Hypothalamus (tissue), 51 donors: Measurements from ENCODE around the gene KRTAP29-1.
"Not testable (repeated sequence)": the region's sequence is repeated elsewhere in the genome, so short reads cannot be mapped to it uniquely, and the experiment has no call there.

ENCODE experiments used
- DNase-seq, 51 donors: peaks; one replicate each; lab custom pipeline; 2025; lab: John Stamatoyannopoulos, UW

Gene KRTAP29-1, protein sequence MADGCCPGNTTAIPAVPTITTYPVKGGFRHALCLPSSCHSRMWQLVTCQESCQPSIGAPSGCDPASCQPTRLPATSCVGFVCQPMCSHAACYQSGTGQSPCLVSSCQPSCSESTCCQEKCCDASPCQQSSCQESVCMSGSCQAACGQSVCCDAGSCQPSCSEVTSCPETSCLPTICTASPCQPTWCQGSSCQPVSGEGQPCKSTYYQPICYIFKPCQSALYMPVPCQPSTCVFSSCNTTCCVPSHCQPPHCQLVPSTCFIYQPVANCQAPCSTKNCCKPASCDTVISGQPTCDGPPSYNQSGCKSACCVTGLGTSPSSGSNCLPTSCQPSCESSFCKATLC

DNA sequence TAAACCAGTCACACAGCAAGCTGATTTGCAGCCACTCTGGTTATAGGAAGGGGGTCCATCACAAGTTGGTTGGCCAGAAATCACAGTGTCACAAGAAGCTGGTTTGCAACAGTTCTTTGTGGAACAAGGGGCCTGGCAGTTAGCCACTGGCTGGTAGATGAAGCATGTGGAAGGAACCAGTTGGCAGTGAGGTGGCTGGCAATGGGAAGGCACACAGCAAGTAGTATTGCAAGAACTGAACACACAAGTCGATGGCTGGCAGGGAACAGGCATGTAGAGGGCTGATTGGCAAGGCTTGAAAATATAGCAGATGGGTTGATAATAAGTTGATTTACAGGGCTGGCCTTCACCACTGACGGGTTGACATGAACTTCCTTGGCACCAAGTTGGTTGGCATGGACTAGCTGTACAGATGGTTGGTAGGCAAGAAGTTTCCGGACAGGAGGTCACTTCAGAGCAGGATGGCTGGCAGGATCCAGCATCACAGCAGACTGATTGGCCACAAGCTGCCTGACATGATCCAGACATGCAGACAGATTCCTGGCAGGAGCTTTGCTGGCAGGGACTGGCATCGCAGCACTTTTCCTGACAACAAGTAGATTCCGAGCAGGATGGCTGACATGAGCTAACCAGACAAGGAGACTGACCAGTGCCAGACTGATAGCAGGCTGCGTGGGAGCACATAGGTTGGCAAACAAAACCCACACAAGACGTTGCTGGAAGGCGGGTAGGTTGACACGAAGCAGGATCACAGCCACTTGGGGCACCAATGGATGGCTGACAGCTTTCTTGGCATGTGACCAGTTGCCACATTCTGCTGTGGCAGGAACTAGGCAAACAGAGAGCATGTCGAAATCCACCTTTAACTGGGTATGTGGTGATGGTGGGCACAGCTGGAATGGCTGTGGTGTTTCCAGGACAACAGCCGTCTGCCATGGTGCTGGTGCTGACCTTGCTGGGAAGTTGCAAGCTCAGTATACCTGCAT lies at the start of gene KRTAP29-1:
Gene KRTAP29-1, minus strand, starts transcription at position 936 of the 986 bp plus-strand sequence. Its CDS starts 0 bp downstream, at position 936.
- DNase-seq: no peak

- no peak for DNase-seq
These were observed 48.5 kb upstream of the KRTAP29-1 start for GRCh38 chr17:41351177-41351576.

- DNase-seq: not testable (repeated sequence)
These were observed 47.8 kb upstream of the KRTAP29-1 start, which contains the start of gene KRT33A for GRCh38 chr17:41350381-41350878. KRT33A (minus strand) TSS chr17:41350828; CDS start chr17:41350767, 61 bp downstream.

DNA sequence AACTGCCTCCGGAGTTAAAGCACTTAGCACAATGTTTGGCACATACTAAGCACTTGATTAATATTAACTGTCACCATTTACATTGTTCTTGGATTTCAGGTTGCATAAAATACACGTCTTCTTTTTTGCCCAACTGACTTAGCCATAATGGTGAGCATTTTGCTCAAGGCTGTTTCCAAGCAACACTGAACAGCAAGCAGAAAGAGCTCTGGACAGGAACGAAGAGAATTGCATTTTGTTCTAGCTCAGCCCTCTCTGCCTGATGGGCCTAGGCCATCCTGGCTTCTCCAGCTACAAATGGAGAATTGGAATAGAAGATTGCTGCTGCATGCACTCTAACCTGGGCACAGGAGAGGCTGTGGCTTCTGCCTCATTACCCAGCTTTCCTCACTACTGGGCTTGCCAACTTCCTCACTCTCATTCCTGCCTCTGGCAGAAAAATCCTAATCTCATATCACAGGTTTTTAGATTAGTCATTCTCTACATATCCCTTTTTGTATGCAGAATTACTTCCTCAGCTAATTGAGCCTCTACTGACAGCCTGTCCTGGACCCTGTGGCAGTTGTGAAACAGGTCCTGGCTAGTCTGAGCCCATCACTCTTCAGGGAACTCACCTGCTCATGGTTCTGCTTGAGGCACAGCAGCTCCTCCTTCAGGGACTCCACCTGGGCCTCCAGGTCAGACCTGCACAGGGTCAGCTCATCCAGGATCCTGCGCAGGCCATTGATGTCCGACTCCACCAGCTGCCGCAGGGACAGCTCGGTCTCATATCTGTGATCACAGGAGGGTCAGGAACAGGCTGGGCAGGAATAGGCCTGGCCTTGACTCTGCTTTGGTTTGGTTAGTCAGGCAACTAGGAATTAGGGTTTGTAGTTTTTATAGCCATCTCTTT lies 45.5 kb upstream of the KRTAP29-1 start:
- DNase-seq: peak in 1 of 51 donors; percentile 35

DNA sequence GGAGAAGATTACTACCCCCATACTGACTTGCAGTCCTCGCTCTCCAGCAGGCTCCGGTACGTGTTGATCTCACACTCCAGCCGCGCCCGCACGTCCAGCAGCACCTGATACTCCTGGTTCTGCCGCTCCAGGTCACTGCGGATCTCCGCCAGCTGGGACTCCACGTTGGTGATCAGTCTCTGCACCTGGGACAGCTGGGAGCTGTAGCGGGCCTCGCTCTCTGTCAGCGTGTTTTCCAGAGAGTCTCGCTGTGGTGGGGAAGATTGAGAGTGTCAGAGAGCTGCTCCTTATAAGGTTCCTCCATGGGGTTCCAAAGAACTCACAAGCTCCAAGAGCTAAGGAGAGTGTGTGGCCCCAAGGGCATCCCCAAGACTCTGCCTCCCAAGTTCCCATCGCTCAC lies 43.8 kb upstream of the KRTAP29-1 start:
- not testable (repeated sequence) for DNase-seq

DNA sequence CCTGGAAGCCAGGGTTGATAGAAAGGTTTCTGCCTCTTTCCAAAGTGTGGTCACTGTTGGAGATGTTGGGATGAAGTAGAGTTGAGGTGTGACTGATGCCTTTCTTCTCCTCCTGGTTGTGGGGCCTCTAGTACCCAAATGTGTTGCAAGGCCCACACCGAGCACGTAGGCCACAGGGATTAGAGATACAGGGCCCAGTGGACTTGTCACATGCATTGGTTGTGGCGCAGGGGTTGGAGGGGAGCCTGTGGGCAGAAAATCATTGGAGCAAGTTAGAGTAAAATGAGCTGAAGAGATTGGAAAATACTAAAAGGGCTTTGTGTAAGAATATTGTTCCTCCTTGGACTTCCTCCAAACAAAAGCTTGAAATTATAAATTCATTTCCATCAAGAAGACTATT lies 43.3 kb upstream of the KRTAP29-1 start:
- DNase-seq: no peak

DNA sequence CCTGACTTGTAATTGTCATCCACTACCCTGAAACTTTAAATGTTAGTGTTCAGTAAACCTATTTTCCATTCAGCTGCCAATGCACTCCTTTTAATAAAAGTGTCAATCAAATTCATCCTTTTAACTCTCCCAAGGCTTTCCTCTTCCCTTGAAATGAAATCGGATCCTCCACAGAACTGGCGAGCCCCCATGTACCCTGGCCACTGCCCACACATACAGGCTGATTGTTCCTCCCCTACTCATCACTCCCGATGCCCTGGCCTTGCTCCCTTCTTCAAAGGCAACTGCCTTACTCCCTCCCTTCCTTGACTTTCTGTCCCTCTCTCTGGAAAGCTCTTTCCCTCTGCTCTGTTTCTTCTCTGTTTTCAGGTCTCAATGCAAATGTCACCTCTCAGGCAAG lies 40.4 kb upstream of the KRTAP29-1 start:
- DNase-seq: no peak

GRCh38 chr17:41340934-41341861 lies 38.5 kb upstream of the KRTAP29-1 start:
- DNase-seq: no peak

DNA sequence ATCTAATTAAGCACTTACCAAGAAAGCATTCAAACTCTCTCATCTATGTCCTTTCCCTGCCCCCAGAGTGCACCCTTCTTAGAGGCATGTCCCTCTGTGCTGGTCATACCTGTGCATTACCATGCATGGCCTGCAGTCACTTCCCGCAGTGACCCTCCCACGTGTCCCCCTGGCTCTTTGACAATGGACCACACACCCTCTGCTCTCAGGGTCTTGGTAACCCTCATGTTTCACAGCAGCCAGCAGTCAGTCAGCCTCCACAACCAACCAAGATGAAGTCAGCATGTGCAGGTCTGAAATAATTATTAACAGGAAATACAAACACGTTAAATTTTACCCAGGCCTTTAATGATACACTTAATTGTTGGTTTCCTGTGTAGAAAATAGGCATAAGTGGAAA lies 37.8 kb upstream of the KRTAP29-1 start:
- DNase-seq: no peak

GRCh38 chr17:41339571-41340172 lies 37.0 kb upstream of the KRTAP29-1 start:
- no peak for DNase-seq

DNA sequence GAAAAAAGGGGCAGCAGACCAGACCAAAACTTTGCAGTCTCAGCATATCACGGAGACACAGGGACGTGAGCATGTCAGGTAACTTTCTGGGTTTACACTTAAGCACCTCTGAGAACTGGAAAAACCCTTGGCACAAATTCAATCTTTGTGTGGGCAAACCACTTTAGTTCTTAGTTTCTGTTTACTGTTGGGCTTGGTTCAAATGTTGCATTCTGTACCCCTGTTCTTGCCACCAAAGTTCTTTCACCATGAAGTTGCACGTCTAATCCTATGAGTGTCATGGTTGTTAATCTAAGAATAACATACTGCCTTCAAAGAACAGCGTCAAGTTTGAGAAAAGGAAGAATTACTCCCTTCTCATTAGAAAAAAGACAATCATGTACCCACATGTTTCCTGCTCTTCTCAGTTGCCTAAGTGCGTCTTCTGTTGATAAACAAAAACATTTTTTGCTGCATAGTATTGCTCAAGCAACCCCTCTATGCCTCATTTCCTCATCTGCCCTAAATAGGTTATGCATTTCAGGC lies 36.4 kb upstream of the KRTAP29-1 start:
- no peak for DNase-seq

DNA sequence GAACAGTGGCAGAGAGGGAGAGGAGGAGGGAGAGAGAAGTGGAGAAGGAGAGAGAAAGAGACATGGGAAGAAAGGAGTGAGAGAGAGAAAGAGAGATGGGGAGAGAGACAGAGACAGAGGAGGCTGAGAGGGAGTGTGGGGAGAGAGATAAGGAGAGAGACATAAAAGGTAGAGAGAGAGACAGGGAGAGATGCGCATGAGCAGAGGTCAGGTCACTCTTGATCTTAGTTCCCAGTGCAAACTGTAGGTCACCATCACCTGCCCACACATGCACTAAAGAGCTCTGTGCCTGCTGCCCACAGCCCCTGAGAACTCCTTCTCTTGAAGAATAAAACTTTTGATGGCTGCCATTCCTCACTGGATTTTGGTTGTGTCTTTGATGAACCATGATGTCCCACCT lies 33.1 kb upstream of the KRTAP29-1 start:
- no peak for DNase-seq

DNA sequence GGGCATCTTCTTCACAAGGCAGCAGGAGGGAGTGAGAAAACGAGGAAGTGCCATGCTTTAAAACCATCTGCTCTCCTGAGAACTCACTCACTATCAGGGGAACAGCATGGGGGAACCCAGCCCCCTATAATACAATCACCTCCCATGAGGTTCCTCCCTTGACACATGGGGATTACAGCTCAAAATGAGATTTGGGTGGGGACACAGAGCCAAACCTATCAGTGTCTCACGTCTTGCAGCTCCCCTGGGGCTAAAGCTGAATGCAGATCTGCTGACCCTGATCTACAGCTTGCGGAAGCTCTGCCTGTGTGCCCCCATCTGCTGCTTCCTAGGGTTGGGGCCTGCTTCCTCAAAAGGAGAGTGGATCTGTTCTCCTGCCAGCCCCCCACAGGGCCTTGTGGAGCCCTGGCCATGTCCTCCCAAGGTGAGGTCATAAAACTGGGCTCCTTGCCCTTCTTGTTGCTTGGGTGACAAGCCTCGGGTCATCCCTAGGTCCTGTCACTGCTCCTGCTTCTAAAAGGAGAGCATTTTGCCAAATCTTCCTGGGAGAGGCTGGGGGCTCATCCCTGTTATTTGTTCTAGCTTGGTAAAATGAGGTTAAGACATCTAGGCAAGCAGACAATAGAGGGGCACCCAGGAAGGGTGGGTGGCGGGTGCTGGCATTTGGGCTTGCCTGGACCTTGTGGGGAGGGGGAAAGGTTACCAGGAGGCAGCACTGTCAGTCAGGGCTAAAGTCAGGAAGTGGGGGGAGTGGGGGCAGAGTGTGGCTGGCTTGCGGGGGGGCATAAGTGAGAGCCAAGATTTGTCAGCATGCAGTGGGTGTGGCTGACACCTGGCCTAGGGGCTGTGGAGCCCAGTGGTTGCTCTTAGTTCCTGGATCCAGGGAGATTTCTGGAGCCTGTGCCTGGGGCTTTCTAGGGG lies 32.0 kb upstream of the KRTAP29-1 start:
- DNase-seq: no peak

- no peak for DNase-seq
These were observed 31.2 kb upstream of the KRTAP29-1 start for GRCh38 chr17:41333836-41334235.

DNA sequence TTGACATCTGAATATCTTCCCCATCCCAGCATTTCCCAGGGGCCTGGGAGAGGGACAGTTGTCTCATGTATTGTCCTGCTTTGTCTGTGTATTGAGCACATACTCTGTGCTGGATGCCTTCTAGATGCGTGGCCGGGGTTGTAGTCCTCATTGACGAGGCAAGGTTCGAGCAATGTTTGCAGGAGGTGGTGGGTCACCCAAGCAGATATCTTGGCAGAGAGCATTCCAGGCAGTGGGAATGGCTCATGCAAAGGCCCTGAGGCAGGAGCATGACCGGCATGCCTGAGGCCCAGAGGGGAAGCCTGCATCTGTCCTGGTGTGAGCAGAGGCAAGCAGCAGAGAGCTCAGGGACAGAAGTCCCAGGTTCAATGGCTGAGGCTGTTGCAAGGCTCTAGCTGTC lies 30.4 kb upstream of the KRTAP29-1 start:
- DNase-seq: no peak

DNA sequence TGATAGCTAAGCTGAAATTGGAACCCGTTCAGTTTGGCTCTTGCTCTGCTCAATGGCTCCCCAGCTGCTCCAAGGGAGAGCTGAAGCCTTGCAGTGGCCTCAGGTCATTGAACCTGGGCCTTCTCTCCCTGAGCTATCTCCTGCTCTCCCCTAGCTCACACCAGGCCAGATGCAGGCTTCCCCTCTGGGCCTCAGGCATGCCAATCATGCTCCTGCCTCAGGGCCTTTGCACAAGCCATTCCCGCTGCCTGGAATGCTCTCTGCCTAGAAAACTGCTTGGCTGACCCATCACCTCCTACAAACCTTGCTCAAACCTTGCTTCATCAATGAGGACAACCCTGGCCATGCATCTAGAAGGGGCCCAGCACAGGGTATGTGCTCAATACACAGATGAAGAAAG lies 29.6 kb upstream of the KRTAP29-1 start:
- no peak for DNase-seq

DNA sequence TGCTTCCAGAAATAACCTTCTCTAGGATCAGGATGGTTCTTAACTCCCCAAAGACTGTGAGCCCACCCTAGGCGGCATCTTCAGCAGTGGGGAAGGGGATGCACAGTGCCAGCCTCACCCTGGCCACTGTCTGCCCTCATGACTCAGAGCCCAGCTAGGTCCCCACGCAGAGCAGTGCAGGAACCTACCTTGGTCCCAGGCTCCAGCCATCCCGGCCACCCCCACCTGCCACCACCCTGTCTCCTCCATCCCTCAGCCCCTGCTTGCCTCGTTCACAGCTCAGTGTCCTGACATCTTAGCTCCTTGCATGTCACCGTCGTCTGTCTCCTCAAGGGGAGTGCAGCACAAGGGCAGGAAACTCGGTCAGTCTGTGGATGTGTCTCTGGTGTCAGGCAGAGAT lies 29.0 kb upstream of the KRTAP29-1 start:
- DNase-seq: no peak
